ENCODE results near the gene SFMBT2. TPM values are rescaled to one million over a fixed set of nuclear protein-coding genes. Genes with fewer than 3 reads are reported as not detected.

The SFMBT2 gene
- total RNA-seq, 1 experiment from 2014 or later: not detected

- no peak for DNase-seq (ENCODE audit: low read depth)
Observed at GRCh38 chr10:7267142-7267541, 143.7 kb downstream of the SFMBT2 start.

- no peak for DNase-seq (ENCODE audit: low read depth)
Observed at GRCh38 chr10:7265396-7266123, 145.3 kb downstream of the SFMBT2 start.

GRCh38 chr10:7264313-7264756, 146.5 kb downstream of the SFMBT2 start:
- DNase-seq (ENCODE audit: low read depth): no peak

- no peak for DNase-seq (ENCODE audit: low read depth)
Observed at GRCh38 chr10:7263616-7264015, 147.2 kb downstream of the SFMBT2 start.

GRCh38 chr10:7261351-7261750, 149.5 kb downstream of the SFMBT2 start:
- no peak for DNase-seq (ENCODE audit: low read depth)

- DNase-seq (ENCODE audit: low read depth): no peak
Observed at GRCh38 chr10:7260912-7261311, 149.9 kb downstream of the SFMBT2 start.

- no peak for DNase-seq (ENCODE audit: low read depth)
Observed at GRCh38 chr10:7260412-7260900, 150.4 kb downstream of the SFMBT2 start.

GRCh38 chr10:7258948-7259523, 151.8 kb downstream of the SFMBT2 start:
- no peak for DNase-seq (ENCODE audit: low read depth)

- no peak for DNase-seq (ENCODE audit: low read depth)
Observed at GRCh38 chr10:7255517-7255916, 155.3 kb downstream of the SFMBT2 start.

GRCh38 chr10:7251696-7252465, 159.0 kb downstream of the SFMBT2 start:
- no peak for DNase-seq (ENCODE audit: low read depth)

GRCh38 chr10:7250236-7250635, 160.6 kb downstream of the SFMBT2 start:
- DNase-seq (ENCODE audit: low read depth): no peak

GRCh38 chr10:7248585-7249164, 162.2 kb downstream of the SFMBT2 start:
- DNase-seq (ENCODE audit: low read depth): no peak

GRCh38 chr10:7248148-7248547, 162.7 kb downstream of the SFMBT2 start:
- DNase-seq (ENCODE audit: low read depth): no peak

GRCh38 chr10:7245505-7245904, 165.3 kb downstream of the SFMBT2 start:
- no peak for DNase-seq (ENCODE audit: low read depth)

GRCh38 chr10:7243873-7244272, 167.0 kb downstream of the SFMBT2 start:
- DNase-seq (ENCODE audit: low read depth): no peak

- DNase-seq (ENCODE audit: low read depth): no peak
Observed at GRCh38 chr10:7243139-7243538, 167.7 kb downstream of the SFMBT2 start.

GRCh38 chr10:7239312-7239985, 171.4 kb downstream of the SFMBT2 start:
- no peak for DNase-seq (ENCODE audit: low read depth)

- DNase-seq (ENCODE audit: low read depth): no peak
Observed at GRCh38 chr10:7235376-7235775, 175.5 kb downstream of the SFMBT2 start.

GRCh38 chr10:7234109-7234508, 176.7 kb downstream of the SFMBT2 start:
- DNase-seq (ENCODE audit: low read depth): no peak

GRCh38 chr10:7233259-7233991, 177.4 kb downstream of the SFMBT2 start:
- DNase-seq (ENCODE audit: low read depth): no peak
